HG03045 (cell line): Measurements from ENCODE around the gene TMEM132E.
A peak's percentile ranks its signal among the peaks of the same experiment; 100 is the strongest.

ENCODE experiments used
- ATAC-seq: cut with Tn5 transposase; IDR thresholded peaks from one replicate; pipeline ENCODE4 v1.9.1; 2021; ENCODE audit warnings: mild to moderate bottlenecking, moderate library complexity; ENCODE audit not compliant: unreplicated experiment

The TMEM132E gene

GRCh38 chr17:34626121-34626681, 46.8 kb downstream of the TMEM132E start:
- no peak for ATAC-seq

GRCh38 chr17:34628879-34629278, 49.5 kb downstream of the TMEM132E start:
- no peak for ATAC-seq

- no peak for ATAC-seq
Observed at GRCh38 chr17:34633351-34633750, 54.0 kb downstream of the TMEM132E start.

DNA sequence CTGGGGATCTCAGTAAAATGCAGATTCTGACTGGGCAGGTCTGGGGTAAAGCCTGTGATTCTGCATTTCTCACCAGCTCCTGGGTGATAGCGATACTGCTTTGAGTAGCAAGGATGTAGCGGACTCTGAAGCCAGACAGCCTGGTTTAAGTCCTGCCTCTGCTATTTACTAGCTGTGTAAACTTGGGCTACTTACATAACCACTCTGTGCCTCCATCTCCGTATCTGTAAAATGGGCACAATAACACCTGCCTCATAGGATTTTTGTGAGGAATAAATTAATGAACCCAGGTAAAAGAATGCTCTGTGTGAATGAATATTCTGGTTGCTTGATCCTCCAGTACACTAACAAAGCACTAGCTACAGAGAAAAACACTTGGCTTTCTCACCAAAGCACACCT, 54.4 kb downstream of the TMEM132E start:
- no peak for ATAC-seq

DNA sequence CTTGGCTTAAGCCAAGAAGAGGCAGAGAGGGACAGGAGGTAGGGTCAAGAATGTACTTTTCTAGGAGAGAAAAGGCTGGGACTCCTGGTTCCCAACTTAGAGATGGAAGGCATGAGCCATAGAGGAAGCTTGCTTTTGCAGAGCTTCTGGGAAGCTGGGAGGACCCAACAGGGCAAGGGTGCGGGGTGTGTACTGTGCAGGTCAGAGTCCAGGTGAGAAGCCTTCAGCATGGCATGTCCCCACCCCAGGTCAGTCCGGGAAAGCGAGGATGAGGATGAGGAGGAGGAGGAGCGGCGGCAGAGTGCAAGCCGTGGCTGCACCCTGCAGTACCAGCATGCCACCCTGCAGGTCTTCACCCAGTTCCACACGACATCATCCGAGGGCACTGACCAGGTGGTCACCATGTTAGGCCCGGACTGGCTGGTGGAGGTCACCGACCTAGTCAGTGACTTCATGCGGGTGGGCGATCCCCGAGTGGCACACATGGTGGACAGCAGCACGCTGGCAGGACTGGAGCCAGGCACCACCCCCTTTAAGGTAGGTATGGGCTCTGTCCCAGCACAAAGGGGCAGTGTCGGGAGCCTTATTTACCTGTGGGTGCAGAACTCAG, 55.3 kb downstream of the TMEM132E start:
- no peak for ATAC-seq

- no peak for ATAC-seq
Observed at GRCh38 chr17:34635876-34636275, 56.5 kb downstream of the TMEM132E start.

DNA sequence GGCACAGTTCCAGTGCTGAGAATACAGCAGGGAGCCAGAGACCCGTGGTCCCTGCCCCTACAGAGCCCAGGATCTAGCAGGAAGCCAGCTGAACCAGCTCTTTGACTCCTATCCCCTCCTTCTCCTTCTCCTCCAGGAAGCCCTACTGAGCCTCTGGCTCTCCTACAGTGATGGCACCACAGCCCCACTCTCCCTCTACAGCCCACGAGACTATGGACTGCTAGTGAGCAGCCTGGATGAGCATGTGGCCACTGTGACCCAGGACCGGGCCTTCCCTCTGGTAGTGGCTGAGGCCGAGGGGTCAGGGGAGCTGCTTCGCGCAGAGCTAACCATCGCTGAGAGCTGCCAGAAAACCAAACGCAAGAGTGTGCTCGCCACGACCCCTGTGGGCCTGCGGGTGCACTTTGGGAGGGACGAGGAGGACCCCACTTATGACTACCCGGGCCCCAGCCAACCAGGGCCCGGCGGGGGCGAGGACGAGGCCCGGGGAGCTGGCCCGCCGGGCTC, 57.7 kb downstream of the TMEM132E start:
- ATAC-seq = no peak

GRCh38 chr17:34637548-34638525, 58.5 kb downstream of the TMEM132E start:
- peak; percentile 50 for ATAC-seq

DNA sequence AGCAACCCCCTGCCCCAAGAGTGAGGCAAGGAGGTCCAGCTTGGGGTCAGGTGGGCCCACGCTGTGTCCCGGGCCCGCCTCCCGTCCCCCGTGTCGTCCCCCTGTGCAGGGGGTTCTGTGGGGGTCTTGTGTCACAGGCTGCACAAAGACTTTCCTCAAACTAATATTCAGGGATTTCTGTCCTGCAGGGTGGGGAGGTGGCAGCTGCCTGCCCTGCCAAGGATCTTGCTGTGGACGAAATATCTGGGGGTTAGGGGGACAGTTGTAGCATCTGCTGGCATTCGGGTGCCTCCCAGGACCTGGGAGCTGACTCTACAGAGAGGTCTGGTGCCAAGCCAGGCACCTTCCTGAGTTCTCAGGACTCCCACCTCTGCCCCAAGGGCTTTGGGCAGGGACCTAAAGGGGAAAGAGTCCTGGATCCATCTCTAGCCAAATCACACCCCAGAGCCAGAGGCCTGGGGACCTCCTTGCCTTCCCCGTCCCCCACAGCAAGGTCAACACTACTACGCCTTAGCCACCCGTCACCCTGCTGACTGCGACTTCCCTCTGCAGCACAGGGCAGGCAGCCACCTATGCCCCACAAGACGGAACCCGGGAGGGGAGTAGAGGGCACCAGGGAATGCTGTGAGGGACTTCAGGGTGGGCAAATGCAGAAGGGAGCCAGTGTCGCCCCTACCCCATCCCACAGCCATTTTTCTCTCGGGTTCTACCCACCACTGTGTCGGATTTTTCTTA, 59.3 kb downstream of the TMEM132E start:
- ATAC-seq = no peak

- ATAC-seq = no peak
Observed at GRCh38 chr17:34639706-34640425, 60.5 kb downstream of the TMEM132E start.

- no peak for ATAC-seq
Observed at GRCh38 chr17:34641368-34641767, 62.0 kb downstream of the TMEM132E start.

DNA sequence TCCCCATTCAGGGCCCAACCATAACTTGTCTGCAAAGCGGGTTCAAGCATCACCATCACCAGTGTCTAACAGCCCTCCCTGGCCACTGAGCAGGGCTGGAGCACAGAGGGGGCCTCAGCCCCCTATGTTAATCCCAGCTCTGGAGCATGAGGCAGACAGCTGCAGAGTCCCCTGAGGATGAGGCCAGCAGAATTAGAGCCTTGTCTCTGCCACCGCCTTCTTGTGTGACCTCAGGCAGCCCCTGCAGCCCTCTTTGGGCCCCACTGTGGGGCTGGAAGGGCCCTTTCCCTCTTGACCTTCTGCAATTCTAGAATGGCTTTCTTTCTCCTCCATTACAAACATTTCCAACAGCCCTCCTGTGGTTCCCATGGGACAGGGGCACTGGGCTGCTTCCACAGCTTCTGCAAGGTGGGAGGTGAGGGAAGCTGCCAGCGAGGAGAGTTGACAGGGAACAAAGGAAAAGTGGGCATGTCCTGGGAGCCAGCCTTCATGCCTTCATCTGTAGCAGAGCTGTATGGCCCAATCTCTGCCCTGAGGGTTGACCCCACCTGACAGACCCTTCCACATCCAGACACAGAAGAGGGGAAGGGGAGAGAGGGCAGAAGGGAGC, 65.7 kb downstream of the TMEM132E start:
- no peak for ATAC-seq

DNA sequence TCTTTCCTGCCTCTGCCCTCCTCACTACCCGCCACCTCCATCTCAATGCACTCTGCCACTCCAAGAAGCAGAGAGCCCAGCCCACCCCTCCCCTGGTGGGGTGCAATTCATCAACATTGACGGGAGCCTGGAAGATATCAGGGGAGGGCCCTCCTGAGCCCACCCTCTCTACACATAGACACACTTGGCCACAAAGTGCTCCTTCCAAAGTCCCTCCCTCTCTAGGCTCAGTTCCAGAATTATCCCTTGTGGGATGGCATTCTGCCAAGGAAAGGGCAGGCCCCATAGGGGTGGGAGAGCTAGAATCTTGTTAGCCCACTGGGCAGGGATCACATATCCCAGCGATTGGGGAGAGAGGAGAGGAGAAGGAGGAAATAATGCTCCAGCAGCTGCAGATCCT, 66.2 kb downstream of the TMEM132E start:
- ATAC-seq = no peak

DNA sequence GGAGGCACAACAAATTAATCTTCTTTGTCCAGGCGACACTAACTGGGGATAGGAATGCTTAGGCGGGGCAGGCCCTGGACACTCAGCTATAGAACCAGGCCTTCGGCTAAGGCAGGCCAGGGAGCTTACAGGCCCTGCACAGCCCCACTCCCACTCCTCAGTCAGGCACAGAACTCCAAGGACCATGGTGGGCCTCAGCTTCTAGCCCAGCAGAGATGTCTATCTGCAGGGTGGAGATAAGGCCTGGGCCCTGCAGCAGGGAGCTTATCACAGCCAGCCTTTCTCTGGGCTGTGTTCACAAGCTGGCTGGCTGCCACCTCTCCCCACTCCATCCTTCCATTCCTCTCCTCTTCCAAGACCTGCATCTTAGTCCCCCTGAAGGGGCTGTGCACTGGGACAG, 68.1 kb downstream of the TMEM132E start:
- no peak for ATAC-seq

GRCh38 chr17:34650051-34650750, 70.8 kb downstream of the TMEM132E start:
- no peak for ATAC-seq

GRCh38 chr17:34651402-34651811, 72.0 kb downstream of the TMEM132E start:
- ATAC-seq = no peak

DNA sequence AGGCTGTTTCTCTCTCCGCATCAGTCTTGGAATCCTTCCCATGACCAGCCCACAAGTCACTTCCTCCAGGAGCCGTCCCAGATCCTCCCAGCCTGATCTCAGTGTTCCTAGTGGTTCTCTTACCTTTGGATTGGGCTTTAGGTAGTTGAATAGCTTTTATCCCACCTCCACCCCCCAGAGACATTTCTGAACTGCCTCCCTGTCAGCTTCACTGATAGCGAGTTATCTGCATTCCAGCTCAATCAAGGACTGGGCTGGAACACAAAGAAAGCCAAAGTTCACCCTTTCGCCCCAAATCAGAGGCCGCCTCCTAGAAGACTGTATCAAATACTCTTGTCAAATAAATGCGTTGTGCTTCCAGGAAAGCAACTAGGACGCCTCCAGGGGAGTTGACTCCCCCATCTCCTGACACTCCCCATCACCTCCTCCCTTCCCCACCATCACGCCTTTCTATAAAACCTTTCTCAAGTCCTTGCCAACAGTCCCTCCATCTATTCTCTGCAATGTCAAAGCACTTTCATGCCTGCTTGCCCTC, 72.7 kb downstream of the TMEM132E start:
- ATAC-seq = no peak

GRCh38 chr17:34653511-34653910, 74.1 kb downstream of the TMEM132E start:
- ATAC-seq = no peak

DNA sequence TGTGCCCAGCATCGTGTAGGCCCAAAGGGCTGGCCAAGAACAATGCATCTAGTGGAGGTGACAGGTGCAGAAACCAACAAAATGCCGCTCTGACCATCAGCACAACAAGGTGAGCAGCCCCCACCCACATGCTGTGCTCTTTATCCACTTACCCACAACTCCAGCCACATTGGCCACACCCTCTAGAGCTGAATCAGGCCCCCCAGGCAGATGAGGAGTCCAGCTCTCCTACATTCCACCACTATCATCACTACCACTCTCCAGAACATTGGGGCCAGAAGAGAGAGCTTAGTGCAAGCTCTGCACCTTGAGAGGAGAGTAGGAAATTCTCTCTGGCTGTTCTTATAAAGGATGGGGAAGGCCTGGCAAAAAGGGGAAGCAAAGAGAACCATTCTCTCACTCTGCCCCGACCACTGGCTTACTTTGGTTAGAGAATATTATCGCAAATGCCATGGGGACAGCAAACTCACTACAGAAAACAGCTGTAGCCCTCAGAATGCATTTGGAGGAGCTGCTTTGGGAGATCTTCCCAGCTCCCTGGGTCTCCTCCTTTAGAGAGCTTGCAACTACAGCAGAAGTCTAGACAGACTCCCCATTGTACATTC, 75.0 kb downstream of the TMEM132E start:
- no peak for ATAC-seq
